Testis (tissue), 2 donors: Measurements from ENCODE around the gene SPACA7.

Source experiments
- POLR2A ChIP-seq: fragments of 450-650 bp; IDR thresholded peaks from one replicate; pipeline ENCODE4 v1.6.1; 2017; ENCODE audit warnings: antibody characterized with exemption, mild to moderate bottlenecking, moderate library complexity
- TF ChIP-seq, protein P1 (sequence below), 3 experiments: fragments of 450-650 bp in 2 of 3; fragments of 200-600 bp in 1 of 3; sonication (generic) in 1 of 3; IDR thresholded peaks; one replicate each; pipeline ENCODE4 v1.5.1; 2016 to 2019; ENCODE audit warnings: antibody characterized with exemption in 3 of 3, mild to moderate bottlenecking in 2 of 3, moderate library complexity in 1 of 3

DNA sequence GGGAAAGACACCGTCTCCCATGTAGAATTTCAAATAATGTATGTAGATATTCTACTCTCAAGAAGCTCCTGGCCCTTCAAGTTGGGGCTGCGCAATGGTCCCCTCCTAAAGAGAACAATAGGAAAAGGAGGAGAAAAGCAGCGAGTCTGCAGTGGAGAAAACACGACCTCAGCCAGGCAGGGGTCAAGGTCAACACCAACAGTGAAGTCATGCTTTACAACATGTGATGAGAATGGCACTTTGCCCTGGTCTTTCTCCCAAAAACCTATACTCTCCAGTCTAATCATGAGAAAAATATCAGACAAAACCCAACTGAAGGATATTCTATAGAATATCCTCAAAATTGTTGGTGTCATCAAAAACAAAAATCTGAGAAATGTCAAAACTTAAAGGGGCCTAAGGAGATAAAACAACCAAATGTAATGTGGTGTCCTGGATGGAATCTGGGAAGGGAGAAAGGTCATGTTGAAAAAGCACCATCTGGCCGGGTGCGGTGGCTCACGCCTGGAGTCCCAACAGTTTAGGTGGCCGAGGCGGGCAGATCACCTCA lies 101.0 kb downstream of the SPACA7 start:
- no peak for TF ChIP-seq POLR2A
- TF ChIP-seq, protein P1, sequence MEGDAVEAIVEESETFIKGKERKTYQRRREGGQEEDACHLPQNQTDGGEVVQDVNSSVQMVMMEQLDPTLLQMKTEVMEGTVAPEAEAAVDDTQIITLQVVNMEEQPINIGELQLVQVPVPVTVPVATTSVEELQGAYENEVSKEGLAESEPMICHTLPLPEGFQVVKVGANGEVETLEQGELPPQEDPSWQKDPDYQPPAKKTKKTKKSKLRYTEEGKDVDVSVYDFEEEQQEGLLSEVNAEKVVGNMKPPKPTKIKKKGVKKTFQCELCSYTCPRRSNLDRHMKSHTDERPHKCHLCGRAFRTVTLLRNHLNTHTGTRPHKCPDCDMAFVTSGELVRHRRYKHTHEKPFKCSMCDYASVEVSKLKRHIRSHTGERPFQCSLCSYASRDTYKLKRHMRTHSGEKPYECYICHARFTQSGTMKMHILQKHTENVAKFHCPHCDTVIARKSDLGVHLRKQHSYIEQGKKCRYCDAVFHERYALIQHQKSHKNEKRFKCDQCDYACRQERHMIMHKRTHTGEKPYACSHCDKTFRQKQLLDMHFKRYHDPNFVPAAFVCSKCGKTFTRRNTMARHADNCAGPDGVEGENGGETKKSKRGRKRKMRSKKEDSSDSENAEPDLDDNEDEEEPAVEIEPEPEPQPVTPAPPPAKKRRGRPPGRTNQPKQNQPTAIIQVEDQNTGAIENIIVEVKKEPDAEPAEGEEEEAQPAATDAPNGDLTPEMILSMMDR (IDR thresholded peaks at IDR 0.05) = no peak
